Peyer's patch (tissue), 4 donors: ENCODE results near the gene PEX5. TPM values are rescaled to one million over a fixed set of nuclear protein-coding genes. Genes with fewer than 3 reads are reported as not detected.
"Not testable (repeated sequence)": the region's sequence is repeated elsewhere in the genome, so short reads cannot be mapped to it uniquely, and the experiment has no call there.

Experiments
- DNase-seq, 3 donors: peaks; one replicate each; pipeline ENCODE4 v3.0.0-alpha.2; 2017 to 2019
- H3K27ac ChIP-seq, 4 donors: fragments of 200-600 bp; sonication (generic); one replicate each; pipeline ENCODE4 v1.5.1; 2016 to 2019
- H3K27me3 ChIP-seq, 2 donors: fragments of 200-600 bp; sonication (generic); one replicate each; pipeline ENCODE4 v1.5.1; 2019
- H3K36me3 ChIP-seq, 3 donors: fragments of 200-600 bp; sonication (generic); one replicate each; pipeline ENCODE4 v1.5.1; 2016 to 2019
- H3K4me1 ChIP-seq, 4 donors: fragments of 200-600 bp; sonication (generic); one replicate each; pipeline ENCODE4 v1.5.1; 2016 to 2019
- H3K4me3 ChIP-seq, 4 donors: fragments of 200-600 bp; sonication (generic); 1 replicate in 3 of 4; 2 replicates in 1 of 4; pipeline ENCODE4 v1.5.1; 2016 to 2019; ENCODE audit warnings: mild to moderate bottlenecking in 1 of 4
- H3K9me3 ChIP-seq, 4 donors: fragments of 200-600 bp; sonication (generic); one replicate each; pipeline ENCODE4 v1.5.1; 2016 to 2019; ENCODE audit warnings: mild to moderate bottlenecking in 1 of 4
- POLR2A ChIP-seq, 2 donors: fragments of 450-650 bp; IDR thresholded peaks; one replicate each; pipeline ENCODE4 v1.5.1; 2017; ENCODE audit warnings: antibody characterized with exemption in 2 of 2, mild to moderate bottlenecking in 2 of 2, moderate library complexity in 2 of 2
- total RNA-seq, 4 donors: library from RNA; depleted of rRNA; stranded (reverse); fragments of >200 nt; gene quantifications; one replicate each; pipeline ENCODE4 v1.1.0, GENCODE V29; 2016
- TF ChIP-seq, protein P1 (sequence below), 6 experiments: fragments of 450-650 bp in 4 of 6; fragments of 200-600 bp in 2 of 6; sonication (generic) in 1 of 6; IDR thresholded peaks; one replicate each; pipeline ENCODE4 v1.5.1; 2017 to 2019; ENCODE audit warnings: antibody characterized with exemption in 6 of 6, mild to moderate bottlenecking in 3 of 6, moderate library complexity in 1 of 6

Gene PEX5
- total RNA-seq, 4 donors from 2014 or later: 26.1 to 47.0 (median 37.7) TPM

DNA sequence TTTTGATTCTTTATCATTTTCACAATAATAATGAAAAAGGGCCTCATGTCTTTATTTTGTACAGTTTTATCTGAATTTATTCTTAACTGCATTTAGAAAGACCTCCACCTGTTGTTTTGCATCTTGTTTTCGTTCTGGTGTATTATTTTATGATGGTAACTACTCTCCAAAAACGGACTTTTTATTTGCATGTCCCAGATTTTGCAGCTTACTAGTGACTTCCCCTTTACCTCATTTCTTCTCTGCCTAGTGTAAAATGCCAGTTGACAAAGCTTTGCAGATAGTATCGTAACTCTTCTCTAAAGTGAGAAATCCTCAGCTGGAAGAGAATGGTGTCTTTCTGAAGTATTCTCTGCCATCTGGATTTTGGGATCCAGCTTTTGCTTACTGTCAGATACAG, 17.2 kb downstream of the PEX5 start:
- TF ChIP-seq POLR2A (IDR thresholded peaks at IDR 0.05): no peak
- TF ChIP-seq, protein P1, sequence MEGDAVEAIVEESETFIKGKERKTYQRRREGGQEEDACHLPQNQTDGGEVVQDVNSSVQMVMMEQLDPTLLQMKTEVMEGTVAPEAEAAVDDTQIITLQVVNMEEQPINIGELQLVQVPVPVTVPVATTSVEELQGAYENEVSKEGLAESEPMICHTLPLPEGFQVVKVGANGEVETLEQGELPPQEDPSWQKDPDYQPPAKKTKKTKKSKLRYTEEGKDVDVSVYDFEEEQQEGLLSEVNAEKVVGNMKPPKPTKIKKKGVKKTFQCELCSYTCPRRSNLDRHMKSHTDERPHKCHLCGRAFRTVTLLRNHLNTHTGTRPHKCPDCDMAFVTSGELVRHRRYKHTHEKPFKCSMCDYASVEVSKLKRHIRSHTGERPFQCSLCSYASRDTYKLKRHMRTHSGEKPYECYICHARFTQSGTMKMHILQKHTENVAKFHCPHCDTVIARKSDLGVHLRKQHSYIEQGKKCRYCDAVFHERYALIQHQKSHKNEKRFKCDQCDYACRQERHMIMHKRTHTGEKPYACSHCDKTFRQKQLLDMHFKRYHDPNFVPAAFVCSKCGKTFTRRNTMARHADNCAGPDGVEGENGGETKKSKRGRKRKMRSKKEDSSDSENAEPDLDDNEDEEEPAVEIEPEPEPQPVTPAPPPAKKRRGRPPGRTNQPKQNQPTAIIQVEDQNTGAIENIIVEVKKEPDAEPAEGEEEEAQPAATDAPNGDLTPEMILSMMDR (IDR thresholded peaks at IDR 0.05): no peak
- H3K36me3 ChIP-seq: peaks cover 0 to 86% (median 0%) of the 10 kb centered on the region in 3 donors
- no peak for DNase-seq

DNA sequence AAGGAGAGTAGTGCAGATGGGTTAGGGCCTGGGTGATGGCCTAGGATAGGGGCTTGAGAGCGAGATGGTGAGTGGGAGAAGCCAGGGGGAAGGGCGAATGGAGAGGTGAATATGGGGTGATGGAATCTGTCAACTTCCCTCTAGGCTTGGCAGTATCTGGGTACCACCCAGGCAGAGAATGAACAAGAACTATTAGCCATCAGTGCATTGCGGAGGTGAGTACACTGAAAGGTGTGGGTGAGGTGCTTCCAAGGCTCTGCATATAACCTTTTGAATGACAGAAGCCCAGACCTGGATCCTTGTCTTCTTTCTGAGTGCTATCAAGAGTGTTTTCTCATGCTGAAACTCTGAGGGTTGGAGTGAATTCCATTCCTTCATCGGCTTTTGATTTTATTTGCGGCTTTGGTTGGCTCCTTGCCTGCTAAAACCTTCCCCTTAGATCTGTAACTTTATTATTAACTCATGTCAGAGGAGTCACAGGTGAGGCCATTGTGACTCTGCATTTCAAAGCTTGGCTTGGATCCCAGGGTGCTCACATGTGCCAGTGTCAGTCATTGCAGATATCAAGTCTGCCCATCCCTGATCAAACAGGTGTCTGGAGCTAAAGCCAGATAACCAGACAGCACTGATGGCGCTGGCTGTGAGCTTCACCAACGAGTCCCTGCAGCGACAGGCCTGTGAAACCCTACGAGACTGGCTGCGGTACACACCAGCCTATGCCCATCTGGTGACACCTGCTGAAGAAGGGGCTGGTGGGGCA, 18.6 kb downstream of the PEX5 start:
- peak in 1 of 3 donors; percentile 52 for DNase-seq
- Histone ChIP-seq H3K9me3 (peaks cover 0 to 3% (median 0%) of the 10 kb centered on the region in 4 donors), H3K36me3 (peaks cover 0 to 82% (median 0%) of the 10 kb centered on the region in 3 donors), H3K27me3 (no peaks in the 10 kb centered on the region), H3K4me1 (no peaks in the 10 kb centered on the region), H3K4me3 (no peak overlapping the region), H3K27ac (no peak overlapping the region)
- no peak for TF ChIP-seq POLR2A (IDR thresholded peaks at IDR 0.05)
- TF ChIP-seq, protein P1 (IDR thresholded peaks at IDR 0.05): no peak

More for the DNA sequence above, 17.2 kb downstream of the PEX5 start:
- Histone ChIP-seq H3K9me3 (no peaks in the 10 kb centered on the region), H3K4me1 (no peaks in the 10 kb centered on the region), H3K4me3 (no peak overlapping the region), H3K27me3 (no peaks in the 10 kb centered on the region), H3K27ac (no peak overlapping the region)

DNA sequence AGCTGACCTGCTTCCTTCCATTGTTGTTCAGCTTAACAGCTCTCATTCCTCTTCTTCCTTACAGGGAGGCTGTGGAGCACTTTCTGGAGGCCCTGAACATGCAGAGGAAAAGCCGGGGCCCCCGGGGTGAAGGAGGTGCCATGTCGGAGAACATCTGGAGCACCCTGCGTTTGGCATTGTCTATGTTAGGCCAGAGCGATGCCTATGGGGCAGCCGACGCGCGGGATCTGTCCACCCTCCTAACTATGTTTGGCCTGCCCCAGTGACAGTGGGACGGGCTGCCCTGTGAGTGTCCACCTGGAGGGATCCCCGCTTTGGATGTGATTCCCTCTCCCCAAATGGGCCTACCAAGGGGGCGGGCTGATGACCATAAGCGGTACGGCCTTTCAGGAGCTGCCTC, 20.5 kb downstream of the PEX5 start:
- DNase-seq: no peak
- Histone ChIP-seq H3K36me3 (peaks cover 0 to 66% (median 0%) of the 10 kb centered on the region in 3 donors), H3K27me3 (no peaks in the 10 kb centered on the region), H3K9me3 (peaks cover 0 to 3% (median 0%) of the 10 kb centered on the region in 4 donors), H3K4me3 (no peak overlapping the region), H3K4me1 (no peaks in the 10 kb centered on the region), H3K27ac (no peak overlapping the region)
- TF ChIP-seq, protein P1 (IDR thresholded peaks at IDR 0.05): no peak
- no peak for TF ChIP-seq POLR2A (IDR thresholded peaks at IDR 0.05)

DNA sequence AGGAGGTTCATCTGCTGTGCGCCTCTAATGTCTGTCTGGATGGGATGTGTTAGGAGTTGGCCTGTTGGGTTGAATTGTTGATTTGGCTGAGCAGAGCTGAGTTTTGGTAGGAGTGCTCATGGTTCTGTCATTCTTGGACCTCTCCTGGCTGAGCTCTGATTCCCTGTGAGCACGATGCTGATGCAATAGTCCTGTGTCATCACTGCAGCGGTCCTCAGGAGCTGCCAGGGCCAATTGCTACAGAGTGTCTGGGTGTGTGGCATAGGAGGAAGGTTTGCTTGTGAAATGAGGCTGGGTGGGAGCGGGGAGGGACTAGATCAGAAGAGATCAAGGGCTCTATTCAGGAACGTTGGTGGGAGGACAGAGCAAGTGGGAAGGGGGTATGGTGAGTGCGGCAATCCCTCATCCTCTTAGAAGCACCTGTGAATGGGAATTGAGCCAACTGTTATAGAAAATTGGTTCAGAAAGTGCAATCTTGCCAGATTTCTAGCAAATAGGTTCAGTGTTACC, 21.2 kb downstream of the PEX5 start:
- H3K27ac ChIP-seq: no peak overlapping the region
- no peaks in the 10 kb centered on the region for H3K4me1 ChIP-seq
- H3K4me3 ChIP-seq: no peak overlapping the region
- DNase-seq: no peak
- no peaks in the 10 kb centered on the region for H3K27me3 ChIP-seq
- H3K36me3 ChIP-seq: peaks cover 0 to 64% (median 0%) of the 10 kb centered on the region in 3 donors
- TF ChIP-seq POLR2A (IDR thresholded peaks at IDR 0.05): no peak
- TF ChIP-seq, protein P1 (IDR thresholded peaks at IDR 0.05): no peak
- H3K9me3 ChIP-seq: peaks cover 0 to 3% (median 0%) of the 10 kb centered on the region in 4 donors

DNA sequence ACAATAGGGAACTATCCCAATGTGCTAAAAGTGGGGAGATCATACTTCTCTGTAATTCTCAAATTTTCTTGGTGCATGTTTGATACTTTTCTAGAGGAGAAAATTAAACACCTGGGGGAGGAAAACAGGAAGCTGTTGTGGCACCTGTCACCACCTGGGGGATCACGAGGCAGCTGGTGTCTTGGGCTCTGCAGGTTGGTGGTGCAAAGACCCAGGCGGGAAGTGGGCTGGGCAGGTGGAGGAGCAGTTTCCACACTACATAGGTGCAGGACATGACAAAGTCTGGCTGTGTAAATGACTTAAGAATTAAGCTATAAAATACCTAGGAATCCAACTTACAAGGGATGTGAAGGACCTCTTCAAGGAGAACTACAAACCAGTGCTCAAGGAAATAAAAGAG, 23.2 kb downstream of the PEX5 start:
- TF ChIP-seq, protein P1 (IDR thresholded peaks at IDR 0.05): no peak
- no peak for TF ChIP-seq POLR2A (IDR thresholded peaks at IDR 0.05)
- DNase-seq: no peak
- no peaks in the 10 kb centered on the region for H3K4me1 ChIP-seq
- peaks cover 0 to 3% (median 0%) of the 10 kb centered on the region in 4 donors for H3K9me3 ChIP-seq
- no peak overlapping the region for H3K4me3 ChIP-seq
- H3K36me3 ChIP-seq: peaks cover 0 to 47% (median 0%) of the 10 kb centered on the region in 3 donors
- H3K27me3 ChIP-seq: no peaks in the 10 kb centered on the region
- H3K27ac ChIP-seq: no peak overlapping the region

DNA sequence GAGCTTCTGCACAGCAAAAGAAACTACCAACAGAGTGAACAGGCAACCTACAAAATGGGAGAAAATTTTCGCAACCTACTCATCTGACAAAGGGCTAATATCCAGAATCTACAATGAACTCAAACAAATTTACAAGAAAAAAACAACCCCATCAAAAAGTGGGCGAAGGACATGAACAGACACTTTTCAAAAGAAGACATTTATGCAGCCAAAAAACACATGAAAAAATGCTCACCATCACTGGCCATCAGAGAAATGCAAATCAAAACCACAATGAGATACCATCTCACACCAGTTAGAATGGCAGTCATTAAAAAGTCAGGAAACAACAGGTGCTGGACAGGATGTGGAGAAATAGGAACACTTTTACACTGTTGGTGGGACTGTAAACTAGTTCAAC, 24.3 kb downstream of the PEX5 start:
- not testable (repeated sequence) for DNase-seq, H3K27me3 ChIP-seq, H3K4me3 ChIP-seq, H3K4me1 ChIP-seq, H3K27ac ChIP-seq, H3K9me3 ChIP-seq
- peaks cover 0 to 36% (median 0%) of the 10 kb centered on the region in 3 donors for H3K36me3 ChIP-seq
